ENCODE results near the gene WDR88.

DNA sequence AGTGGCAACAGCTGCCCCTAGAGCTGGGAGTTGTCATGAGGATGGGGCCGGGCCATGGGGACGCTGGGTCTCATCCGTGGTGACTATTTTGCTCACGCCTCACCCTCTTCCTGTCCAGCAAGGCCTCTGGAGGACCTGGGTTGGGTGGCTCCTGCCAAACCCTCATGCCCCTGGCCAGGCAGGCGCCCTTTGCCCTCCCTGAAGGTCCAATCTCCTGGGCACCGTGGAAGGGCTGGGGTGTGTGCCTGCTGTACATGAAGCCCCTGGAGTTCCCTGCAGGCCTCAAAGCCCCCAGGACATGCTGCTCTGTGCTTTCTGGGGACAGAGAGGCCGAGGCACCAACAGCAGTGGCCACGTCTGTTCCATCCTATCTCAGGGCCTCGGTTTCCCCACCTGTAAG is 76.0 kb downstream of the WDR88 start:
- TF ChIP-seq ELF4 (IDR thresholded peaks at IDR 0.05) (no peak), CTBP1 (IDR thresholded peaks at IDR 0.05; ENCODE audit: borderline replicate concordance) (no peak), L3MBTL2 (conservative IDR thresholded peaks at IDR 0.05) (no peak)

All from HEK293T (cell line).